Tibial nerve (tissue), 4 donors: ENCODE results near the gene EPGN. TPM values are rescaled to one million over a fixed set of nuclear protein-coding genes. Genes with fewer than 3 reads are reported as not detected.

ENCODE experiments used
- DNase-seq, 2 donors: peaks; one replicate each; pipeline ENCODE4 v3.0.0-alpha.2; 2019; ENCODE audit warnings: low spot score in 2 of 2
- H3K27ac ChIP-seq, 4 donors: fragments of 200-600 bp; sonication (generic) in 3 of 4; one replicate each; pipeline ENCODE4 v1.5.1; 2017 to 2019; ENCODE audit warnings: mild to moderate bottlenecking in 1 of 4
- H3K27me3 ChIP-seq, 2 donors: fragments of 200-600 bp; sonication (generic) in 1 of 2; one replicate each; pipeline versions ENCODE4 v1.5.1 to v1.6.0; 2017 to 2019
- H3K36me3 ChIP-seq, 3 donors: fragments of 200-600 bp; sonication (generic); one replicate each; pipeline ENCODE4 v1.5.1; 2018 to 2019
- H3K4me1 ChIP-seq, 4 donors: fragments of 200-600 bp; sonication (generic) in 3 of 4; one replicate each; pipeline ENCODE4 v1.5.1; 2017 to 2019
- H3K4me3 ChIP-seq, 4 donors: fragments of 200-600 bp; sonication (generic) in 3 of 4; one replicate each; pipeline ENCODE4 v1.5.1; 2017 to 2019; ENCODE audit warnings: mild to moderate bottlenecking in 1 of 4, moderate library complexity in 1 of 4
- H3K9me3 ChIP-seq, 4 donors: fragments of 200-600 bp; sonication (generic) in 3 of 4; one replicate each; pipeline ENCODE4 v1.5.1; 2017 to 2019
- CTCF ChIP-seq, 5 experiments: fragments of 200-600 bp in 3 of 5; fragments of 450-650 bp in 2 of 5; sonication (generic) in 3 of 5; IDR thresholded peaks; one replicate each; pipeline ENCODE4 v1.5.1; 2016 to 2019; ENCODE audit warnings: antibody characterized with exemption in 5 of 5, mild to moderate bottlenecking in 3 of 5, moderate library complexity in 2 of 5
- EP300 ChIP-seq, 2 donors: sonication (generic); formaldehyde crosslinking; IDR thresholded peaks; one replicate each; pipeline ENCODE4 v1.6.1; 2017; ENCODE audit warnings: antibody characterized with exemption in 2 of 2, mild to moderate bottlenecking in 1 of 2
- POLR2A ChIP-seq, 2 donors: fragments of 450-650 bp; IDR thresholded peaks; one replicate each; pipeline ENCODE4 v1.6.1; 2017; ENCODE audit warnings: antibody characterized with exemption in 2 of 2, mild to moderate bottlenecking in 2 of 2, moderate library complexity in 2 of 2
- WGBS, 2 donors: methylation state at CpG; one replicate each; pipeline ENCODE4 v1.1.5; 2018; 5-methylcytosine and 5-hydroxymethylcytosine counted together
- total RNA-seq, 4 donors: library from RNA; depleted of rRNA; stranded (reverse); fragments of >200 nt; gene quantifications; one replicate each; pipeline ENCODE4 v1.1.0, GENCODE V29; 2016

EPGN gene
- total RNA-seq, 4 donors from 2014 or later = 0.78 TPM; not detected in 3

GRCh38 chr4:74319470-74319869 lies 11.2 kb downstream of the EPGN start:
- no peak for DNase-seq
- TF ChIP-seq CTCF (IDR thresholded peaks at IDR 0.05) (no peak), EP300 (IDR thresholded peaks at IDR 0.05) (no peak), POLR2A (IDR thresholded peaks at IDR 0.05) (no peak)
- Histone ChIP-seq H3K27ac (no peak overlapping the region), H3K4me3 (no peak overlapping the region), H3K9me3 (no peaks in the 10 kb centered on the region), H3K36me3 (no peaks in the 10 kb centered on the region), H3K27me3 (no peaks in the 10 kb centered on the region), H3K4me1 (no peaks in the 10 kb centered on the region)
- 84 to 85% methylated on average over 6 of the region's 6 CpGs for WGBS, 2 donors

GRCh38 chr4:74320559-74321118 lies 12.4 kb downstream of the EPGN start:
- H3K27me3 ChIP-seq = no peaks in the 10 kb centered on the region
- 39 to 40% methylated on average over 4 of the region's 4 CpGs for WGBS, 2 donors
- no peak for DNase-seq

GRCh38 chr4:74322301-74322700 lies 14.0 kb downstream of the EPGN start:
- Histone ChIP-seq H3K9me3 (no peaks in the 10 kb centered on the region), H3K27me3 (no peaks in the 10 kb centered on the region), H3K36me3 (no peaks in the 10 kb centered on the region), H3K4me3 (no peak overlapping the region), H3K4me1 (no peaks in the 10 kb centered on the region), H3K27ac (no peak overlapping the region)
- DNase-seq = no peak
- WGBS, 2 donors = 80 to 81% methylated on average over 3 of the region's 3 CpGs
- TF ChIP-seq POLR2A (IDR thresholded peaks at IDR 0.05) (no peak), EP300 (IDR thresholded peaks at IDR 0.05) (no peak)

More at GRCh38 chr4:74320559-74321118, 12.4 kb downstream of the EPGN start:
- H3K4me3 ChIP-seq = no peak overlapping the region
- no peaks in the 10 kb centered on the region for H3K4me1 ChIP-seq
- TF ChIP-seq EP300 (IDR thresholded peaks at IDR 0.05) = no peak
- TF ChIP-seq CTCF (IDR thresholded peaks at IDR 0.05) = peak in 1 of 5 experiments; percentile 15
- no peaks in the 10 kb centered on the region for H3K36me3 ChIP-seq
- no peaks in the 10 kb centered on the region for H3K9me3 ChIP-seq
- no peak overlapping the region for H3K27ac ChIP-seq

GRCh38 chr4:74323663-74324062 lies 15.4 kb downstream of the EPGN start:
- H3K27me3 ChIP-seq = no peaks in the 10 kb centered on the region
- H3K4me3 ChIP-seq = no peak overlapping the region
- TF ChIP-seq POLR2A (IDR thresholded peaks at IDR 0.05) (no peak), CTCF (IDR thresholded peaks at IDR 0.05) (no peak), EP300 (IDR thresholded peaks at IDR 0.05) (no peak)
- no peak for DNase-seq
- no peaks in the 10 kb centered on the region for H3K9me3 ChIP-seq
- H3K27ac ChIP-seq = no peak overlapping the region
- no peaks in the 10 kb centered on the region for H3K4me1 ChIP-seq
- no peaks in the 10 kb centered on the region for H3K36me3 ChIP-seq
- 83 to 86% methylated on average over 4 of the region's 4 CpGs for WGBS, 2 donors

GRCh38 chr4:74324262-74324661 lies 16.0 kb downstream of the EPGN start:
- no peak overlapping the region for H3K4me3 ChIP-seq
- H3K27ac ChIP-seq = no peak overlapping the region
- TF ChIP-seq CTCF (IDR thresholded peaks at IDR 0.05) (no peak), EP300 (IDR thresholded peaks at IDR 0.05) (no peak), POLR2A (IDR thresholded peaks at IDR 0.05) (no peak)
- DNase-seq = no peak
- no peaks in the 10 kb centered on the region for H3K4me1 ChIP-seq
- WGBS, 2 donors = 75 to 85% methylated on average over 3 of the region's 3 CpGs
- no peaks in the 10 kb centered on the region for H3K9me3 ChIP-seq
- H3K36me3 ChIP-seq = no peaks in the 10 kb centered on the region
- no peaks in the 10 kb centered on the region for H3K27me3 ChIP-seq

- H3K27me3 ChIP-seq = no peaks in the 10 kb centered on the region
- TF ChIP-seq CTCF (IDR thresholded peaks at IDR 0.05) (no peak), EP300 (IDR thresholded peaks at IDR 0.05) (no peak), POLR2A (IDR thresholded peaks at IDR 0.05) (no peak)
- WGBS, 2 donors = 85 to 86% methylated on average over 2 of the region's 2 CpGs
- H3K9me3 ChIP-seq = no peaks in the 10 kb centered on the region
- no peak overlapping the region for H3K4me3 ChIP-seq
- no peak overlapping the region for H3K27ac ChIP-seq
- no peaks in the 10 kb centered on the region for H3K4me1 ChIP-seq
- DNase-seq = no peak
- no peaks in the 10 kb centered on the region for H3K36me3 ChIP-seq
Observed at GRCh38 chr4:74325886-74326285, 17.6 kb downstream of the EPGN start.
